T follicular helper cell (primary cell): ENCODE results near the gene CFL2.

Source experiments
- DNase-seq: peaks from one replicate; pipeline ENCODE4 v3.0.0-alpha.2; 2020; ENCODE audit warnings: low read depth

CFL2 gene

GRCh38 chr14:34676516-34677211 is 37.7 kb downstream of the CFL2 start:
- no peak for DNase-seq

DNA sequence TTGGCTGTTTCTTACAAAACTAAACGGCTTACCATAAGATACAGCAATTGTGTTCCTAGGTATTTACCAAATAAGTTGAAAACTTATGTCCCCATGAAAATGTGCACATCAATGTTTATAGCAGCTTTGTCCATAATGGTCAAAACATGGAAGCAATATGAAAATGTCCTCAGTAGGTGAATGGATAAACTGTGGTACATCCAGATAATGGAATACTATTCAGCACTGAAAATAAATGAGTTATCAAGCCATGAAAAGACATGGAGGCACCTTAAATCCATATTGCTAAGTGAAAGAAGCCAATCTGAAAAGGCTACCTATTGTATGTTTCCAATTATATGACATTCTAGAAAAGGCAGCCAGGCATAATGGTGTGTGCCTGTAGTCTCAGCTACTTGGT is 40.7 kb downstream of the CFL2 start:
- DNase-seq = no peak

DNA sequence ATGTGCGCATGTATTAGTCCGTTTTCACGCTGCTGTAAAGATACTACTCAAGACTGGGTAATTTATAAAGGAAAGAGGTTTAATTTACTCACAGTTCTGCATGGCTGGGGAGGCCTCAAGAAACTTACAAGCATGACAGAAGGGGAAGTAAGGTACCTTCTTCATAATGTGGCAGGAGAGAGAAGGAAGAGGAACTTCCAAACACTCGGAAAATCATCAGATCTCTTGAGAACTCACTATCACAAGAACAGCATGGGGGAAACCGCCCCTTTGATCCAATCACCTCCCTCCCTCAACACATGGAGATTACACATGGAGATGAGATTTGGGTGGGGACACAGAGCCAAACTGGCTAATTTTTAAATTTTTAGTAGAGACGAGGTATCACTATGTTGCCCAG is 42.7 kb downstream of the CFL2 start:
- no peak for DNase-seq

GRCh38 chr14:34668111-34668510 is 46.3 kb downstream of the CFL2 start:
- no peak for DNase-seq

DNA sequence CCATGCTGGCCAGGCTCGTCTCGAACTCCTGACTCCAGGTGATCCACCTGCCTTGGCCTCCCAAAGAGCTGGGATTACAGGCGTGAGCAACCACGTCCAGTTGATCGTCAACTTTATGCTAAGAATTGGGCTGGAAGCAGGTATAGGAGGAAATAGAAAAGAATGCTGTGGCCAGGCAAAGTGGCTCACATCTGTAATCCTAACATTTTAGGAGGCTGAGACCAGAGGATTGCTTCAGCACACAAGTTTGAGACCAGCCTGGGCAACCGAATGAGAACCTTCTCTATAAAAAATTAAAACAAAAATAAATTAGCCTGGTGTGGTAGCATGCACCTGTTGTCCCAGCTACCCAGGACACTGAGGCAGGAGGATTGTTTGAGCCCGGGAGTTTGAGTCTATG is 47.4 kb downstream of the CFL2 start:
- DNase-seq = no peak

- peak; percentile 5 for DNase-seq
Measured at GRCh38 chr14:34665785-34666435, 48.5 kb downstream of the CFL2 start.

DNA sequence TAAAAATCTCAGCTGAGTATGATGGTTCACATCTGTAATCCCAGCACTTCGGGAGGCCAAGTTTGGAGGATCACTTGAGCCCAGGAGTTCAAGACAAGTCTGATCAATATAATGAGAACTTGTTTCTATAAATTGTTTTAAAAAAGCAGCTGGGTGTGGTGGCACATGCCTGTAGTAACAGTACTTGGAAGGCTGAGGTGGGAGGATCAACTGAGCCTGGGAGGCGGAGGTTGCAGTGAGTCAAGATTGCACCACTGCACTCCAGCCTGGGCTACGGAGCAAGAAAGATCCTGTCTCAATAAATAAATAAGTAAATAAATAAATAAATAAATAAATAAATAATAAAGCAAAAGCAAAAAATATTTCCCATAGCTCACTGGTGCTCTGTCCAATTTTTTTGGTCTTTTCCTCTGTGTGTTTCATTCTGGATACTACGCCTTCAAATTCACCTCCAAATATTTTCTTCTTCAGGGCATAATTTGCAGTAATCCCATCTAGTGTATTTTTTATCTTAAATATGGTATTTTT is 51.8 kb downstream of the CFL2 start:
- DNase-seq = no peak

DNA sequence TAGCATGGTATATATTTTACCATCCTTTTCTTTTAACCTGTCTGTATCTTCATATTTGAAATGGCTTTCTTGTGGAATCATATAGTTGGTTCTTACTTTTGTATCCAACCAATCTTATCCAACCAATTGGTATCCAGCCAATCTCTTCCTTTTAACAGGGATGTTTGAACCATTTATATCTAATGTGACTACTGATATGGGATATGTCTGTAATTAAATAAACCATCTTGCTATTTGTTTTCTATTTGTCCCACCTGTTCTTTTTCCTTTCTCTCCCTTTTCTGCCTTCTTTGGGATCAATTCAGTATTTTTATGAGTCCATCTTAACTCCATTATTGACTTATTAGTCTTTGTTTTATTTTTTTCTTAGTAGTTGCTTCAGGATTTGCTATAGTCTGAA is 53.6 kb downstream of the CFL2 start:
- DNase-seq = no peak
